ENCODE data around the gene ROCK2. TPM values are rescaled to one million over a fixed set of nuclear protein-coding genes. Genes with fewer than 3 reads are reported as not detected.

Gene ROCK2
- polyA plus RNA-seq, 1 experiment, result 6.0 TPM

- Histone ChIP-seq H3K4me3 (ENCODE audit: low read depth, low read length) (peak within 1 kb of the TSS; percentile 66), H3K27me3 (ENCODE audit: control insufficient read depth, insufficient read depth, low read length) (peaks cover 4% of the 10 kb centered on the region), H3K36me3 (ENCODE audit: control insufficient read depth, insufficient read depth, low read length) (peaks cover 1% of the 10 kb centered on the region; the same call in 1 of the 2 replicates)
- ChIA-PET POLR2A (interaction anchor here (0.6 to 1.3 kb wide), 2 partner anchors 189 to 343 kb away, joined by 3 read pairs; partner anchors contain the start of gene ROCK2), CTCF (interaction anchor here (1.0 to 1.6 kb wide), 2 partner anchors 23 to 429 kb away, joined by 3 to 5 read pairs; a partner anchor contains a TSS)
- DNase-seq (ENCODE audit: low read depth), result peak; percentile 47
- TF ChIP-seq CTCF (IDR thresholded peaks at IDR 0.05; ENCODE audit: insufficient read depth, low read depth, low read length), result no peak
These were observed 188.9 kb downstream of the ROCK2 start, which contains the start of gene SLC66A3 for GRCh38 chr2:11155381-11156035. Gene SLC66A3 (plus strand): TSS chr2:11155467. CDS start chr2:11155547, 80 bp downstream.

GRCh38 chr2:11154923-11155380 is 189.5 kb downstream of the ROCK2 start:
- DNase-seq (ENCODE audit: low read depth), result peak; percentile 55
- Histone ChIP-seq H3K36me3 (ENCODE audit: control insufficient read depth, insufficient read depth, low read length) (peaks cover 1% of the 10 kb centered on the region; the same call in 1 of the 2 replicates), H3K4me3 (ENCODE audit: low read depth, low read length) (peak overlapping the region; percentile 27), H3K27me3 (ENCODE audit: control insufficient read depth, insufficient read depth, low read length) (peaks cover 4% of the 10 kb centered on the region)
- ChIA-PET POLR2A (interaction anchor here (0.6 to 1.3 kb wide), 3 partner anchors 190 to 343 kb away, joined by 3 to 32 read pairs (median 3); partner anchors contain the start of gene ROCK2), CTCF (interaction anchor here (1.6 kb wide), 1 partner anchor 22 kb away, joined by 5 read pairs; a partner anchor contains a TSS)
- TF ChIP-seq CTCF (IDR thresholded peaks at IDR 0.05; ENCODE audit: insufficient read depth, low read depth, low read length), result no peak

- no peak for TF ChIP-seq CTCF (IDR thresholded peaks at IDR 0.05; ENCODE audit: insufficient read depth, low read depth, low read length)
- POLR2A ChIA-PET, result interaction anchor here (0.7 kb wide), 2 partner anchors 222 to 233 kb away, joined by 17 to 32 read pairs; no protein-coding TSS in a partner anchor
- DNase-seq (ENCODE audit: low read depth), result no peak
- Histone ChIP-seq H3K36me3 (ENCODE audit: control insufficient read depth, insufficient read depth, low read length) (no peaks in the 10 kb centered on the region), H3K27me3 (ENCODE audit: control insufficient read depth, insufficient read depth, low read length) (peaks cover 4% of the 10 kb centered on the region), H3K4me3 (ENCODE audit: low read depth, low read length) (peak overlapping the region; percentile 27)
- CTCF ChIA-PET, result interaction anchor here (0.6 kb wide), 1 partner anchor 22 kb away, joined by 4 read pairs; no protein-coding TSS in a partner anchor
These were observed 190.2 kb downstream of the ROCK2 start for GRCh38 chr2:11154016-11154922.

- Histone ChIP-seq H3K36me3 (ENCODE audit: control insufficient read depth, insufficient read depth, low read length) (no peaks in the 10 kb centered on the region), H3K4me3 (ENCODE audit: low read depth, low read length) (no peak overlapping the region), H3K27me3 (ENCODE audit: control insufficient read depth, insufficient read depth, low read length) (peaks cover 4% of the 10 kb centered on the region)
- POLR2A ChIA-PET, result no interaction called here
- DNase-seq (ENCODE audit: low read depth), result no peak
- no peak for TF ChIP-seq CTCF (IDR thresholded peaks at IDR 0.05; ENCODE audit: insufficient read depth, low read depth, low read length)
- CTCF ChIA-PET, result interaction anchor here (1.2 to 2.5 kb wide), 2 partner anchors 19 to 320 kb away, joined by 3 to 12 read pairs; a partner anchor contains a TSS
These were observed 191.8 kb downstream of the ROCK2 start for GRCh38 chr2:11152591-11152990.
